Left cardiac atrium (tissue), 4 donors: ENCODE data around the gene ABCA5. TPM values are rescaled to one million over a fixed set of nuclear protein-coding genes. Genes with fewer than 3 reads are reported as not detected.

Experiments
- ATAC-seq, 2 donors: fragments of 200-7000 bp; cut with Tn5 transposase; one replicate each; pipeline ENCODE4 v1.9.1; 2020; ENCODE audit warnings: mild to moderate bottlenecking in 2 of 2, moderate library complexity in 2 of 2
- DNase-seq: peaks from one replicate; pipeline ENCODE4 v3.0.0-alpha.2; 2020
- intact Hi-C, 2 donors: fragments of 100-400 bp; cut with DNase I; formaldehyde crosslinking; loops; one replicate each; pipeline versions ENCODE4 v1.14.1 to v1.15.1; 2022 to 2023
- long read RNA-seq: library from polyadenylated mRNA; unstranded; transcript quantifications from one replicate; pipeline ENCODE4 v2.0.0, GENCODE V29; 2021
- total RNA-seq, 2 donors: library from RNA; stranded (reverse); fragmentation: NEBNext Ultra II Directional; extraction: Animal tissue kit (Norgen Biotek cat#: 25700); gene quantifications; one replicate each; pipeline ENCODE4 v1.2.1, GENCODE V29; 2021
- donor health status: DM: no; HTN: yes; CAD: no.
- donor health status: DM: no; HTN: yes; CAD: no; lungs with severe emphysema.
- donor health status: DM: yes; HTN: yes; CAD: no.
- donor health status: Dilated cardiomyopathy.

The ABCA5 gene, protein sequence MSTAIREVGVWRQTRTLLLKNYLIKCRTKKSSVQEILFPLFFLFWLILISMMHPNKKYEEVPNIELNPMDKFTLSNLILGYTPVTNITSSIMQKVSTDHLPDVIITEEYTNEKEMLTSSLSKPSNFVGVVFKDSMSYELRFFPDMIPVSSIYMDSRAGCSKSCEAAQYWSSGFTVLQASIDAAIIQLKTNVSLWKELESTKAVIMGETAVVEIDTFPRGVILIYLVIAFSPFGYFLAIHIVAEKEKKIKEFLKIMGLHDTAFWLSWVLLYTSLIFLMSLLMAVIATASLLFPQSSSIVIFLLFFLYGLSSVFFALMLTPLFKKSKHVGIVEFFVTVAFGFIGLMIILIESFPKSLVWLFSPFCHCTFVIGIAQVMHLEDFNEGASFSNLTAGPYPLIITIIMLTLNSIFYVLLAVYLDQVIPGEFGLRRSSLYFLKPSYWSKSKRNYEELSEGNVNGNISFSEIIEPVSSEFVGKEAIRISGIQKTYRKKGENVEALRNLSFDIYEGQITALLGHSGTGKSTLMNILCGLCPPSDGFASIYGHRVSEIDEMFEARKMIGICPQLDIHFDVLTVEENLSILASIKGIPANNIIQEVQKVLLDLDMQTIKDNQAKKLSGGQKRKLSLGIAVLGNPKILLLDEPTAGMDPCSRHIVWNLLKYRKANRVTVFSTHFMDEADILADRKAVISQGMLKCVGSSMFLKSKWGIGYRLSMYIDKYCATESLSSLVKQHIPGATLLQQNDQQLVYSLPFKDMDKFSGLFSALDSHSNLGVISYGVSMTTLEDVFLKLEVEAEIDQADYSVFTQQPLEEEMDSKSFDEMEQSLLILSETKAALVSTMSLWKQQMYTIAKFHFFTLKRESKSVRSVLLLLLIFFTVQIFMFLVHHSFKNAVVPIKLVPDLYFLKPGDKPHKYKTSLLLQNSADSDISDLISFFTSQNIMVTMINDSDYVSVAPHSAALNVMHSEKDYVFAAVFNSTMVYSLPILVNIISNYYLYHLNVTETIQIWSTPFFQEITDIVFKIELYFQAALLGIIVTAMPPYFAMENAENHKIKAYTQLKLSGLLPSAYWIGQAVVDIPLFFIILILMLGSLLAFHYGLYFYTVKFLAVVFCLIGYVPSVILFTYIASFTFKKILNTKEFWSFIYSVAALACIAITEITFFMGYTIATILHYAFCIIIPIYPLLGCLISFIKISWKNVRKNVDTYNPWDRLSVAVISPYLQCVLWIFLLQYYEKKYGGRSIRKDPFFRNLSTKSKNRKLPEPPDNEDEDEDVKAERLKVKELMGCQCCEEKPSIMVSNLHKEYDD (N-terminal part only)
- total RNA-seq, result 10 to 100 TPM; 17.8 to 20.7 TPM
- long read RNA-seq, partial matches to known transcripts, result 0 of 1 reads
- long read RNA-seq, other reads (novel, unspliced or antisense), result 0 of 1 reads

DNA sequence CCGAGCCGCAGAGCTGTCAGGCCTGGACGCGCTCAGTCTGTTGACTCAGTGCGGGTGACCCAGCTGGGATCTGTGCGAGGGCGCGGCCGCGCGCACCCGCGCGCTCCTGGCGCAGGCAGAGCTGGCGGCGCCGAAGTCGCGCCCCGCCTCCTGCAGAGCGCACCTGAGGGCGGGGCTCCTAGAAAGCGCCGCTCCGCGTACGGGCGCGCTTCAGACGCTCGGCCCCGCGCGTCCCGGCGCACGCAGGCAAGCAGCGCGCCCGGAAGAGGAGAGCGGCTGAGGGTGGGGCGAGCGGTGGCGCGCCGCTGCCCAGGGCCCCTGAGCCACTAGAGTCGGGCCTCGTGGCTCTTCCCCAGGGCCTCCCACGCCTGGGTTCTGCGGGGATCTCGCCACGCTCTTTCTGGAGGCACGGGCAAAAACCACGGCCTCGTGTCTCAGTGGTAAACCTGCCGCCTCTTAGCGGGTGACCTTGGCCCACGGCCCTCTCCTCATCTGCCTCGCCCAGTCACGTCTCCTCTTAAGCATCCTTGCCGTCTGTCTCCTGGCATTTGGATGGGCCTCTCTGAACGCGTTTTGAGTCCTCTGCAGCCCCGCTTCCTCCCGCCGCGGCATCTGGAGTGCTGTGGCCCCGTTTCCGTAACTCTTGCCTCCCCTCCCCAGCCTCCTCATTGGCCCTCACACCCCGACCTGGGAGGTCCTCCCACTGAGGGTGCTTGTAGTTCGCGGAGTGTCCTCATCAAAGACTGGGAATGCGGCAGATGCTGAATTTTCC is at the start of gene ABCA5:
Gene ABCA5 (minus strand): TSS at position 74 of the 772 bp plus-strand sequence. CDS start 12,718 bp downstream, outside the sequence.
- ATAC-seq (peak; percentile 98), DNase-seq (peak; percentile 83)
- intact Hi-C loops, result loop anchor here in 1 of 2 donors (5.0 kb wide), 1 partner anchor 195 kb away; no protein-coding TSS in a partner anchor

GRCh38 chr17:69375229-69375628 is 48.3 kb upstream of the ABCA5 start:
- intact Hi-C loops, result no loop called here

DNA sequence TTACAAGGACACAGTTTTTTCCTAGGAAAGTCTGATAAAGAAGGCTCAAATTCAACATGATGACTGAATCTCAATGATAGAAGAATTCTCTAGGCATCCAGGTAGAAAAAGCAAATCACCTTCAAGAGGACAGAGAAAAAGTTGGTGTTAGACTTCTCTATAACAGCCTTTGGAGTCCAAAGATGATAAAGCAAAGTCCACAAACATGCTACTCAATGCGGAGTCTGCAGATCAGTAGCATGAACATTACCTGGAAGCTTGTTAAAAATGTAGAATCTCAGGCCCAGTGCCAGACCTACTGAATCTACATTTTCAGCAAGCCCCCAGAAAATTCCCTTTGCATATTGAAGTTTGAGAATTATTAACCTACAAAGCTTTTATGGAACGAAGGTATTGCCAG is 46.1 kb upstream of the ABCA5 start:
- ATAC-seq (no peak), DNase-seq (no peak)
- intact Hi-C loops, result no loop called here

More at GRCh38 chr17:69375229-69375628, 48.3 kb upstream of the ABCA5 start:
- DNase-seq (no peak), ATAC-seq (no peak)

DNA sequence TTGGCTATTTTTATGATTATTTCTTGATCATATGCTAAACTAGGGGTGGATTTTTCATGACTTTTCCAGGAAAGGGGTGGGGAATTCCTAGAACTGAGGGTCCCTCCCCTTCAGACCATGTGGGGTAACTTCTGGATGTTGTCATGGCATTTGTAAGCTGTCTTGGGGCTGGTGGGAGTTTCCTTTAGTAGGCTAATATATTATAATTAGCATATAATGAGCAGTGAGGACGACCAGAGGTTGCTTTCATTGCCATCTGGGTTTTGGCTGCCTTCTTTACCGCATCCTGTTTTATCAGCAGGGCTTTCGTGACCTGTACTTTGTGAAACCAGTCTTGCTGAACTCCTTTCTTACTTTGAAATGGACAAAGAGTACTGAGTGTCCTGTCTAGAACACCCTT is 40.4 kb upstream of the ABCA5 start:
- intact Hi-C loops, result no loop called here
- no peak for ATAC-seq

GRCh38 chr17:69363488-69364210 is 36.7 kb upstream of the ABCA5 start:
- DNase-seq (no peak), ATAC-seq (no peak)
- intact Hi-C loops, result no loop called here

More for the DNA sequence above, 40.4 kb upstream of the ABCA5 start:
- DNase-seq, result no peak

DNA sequence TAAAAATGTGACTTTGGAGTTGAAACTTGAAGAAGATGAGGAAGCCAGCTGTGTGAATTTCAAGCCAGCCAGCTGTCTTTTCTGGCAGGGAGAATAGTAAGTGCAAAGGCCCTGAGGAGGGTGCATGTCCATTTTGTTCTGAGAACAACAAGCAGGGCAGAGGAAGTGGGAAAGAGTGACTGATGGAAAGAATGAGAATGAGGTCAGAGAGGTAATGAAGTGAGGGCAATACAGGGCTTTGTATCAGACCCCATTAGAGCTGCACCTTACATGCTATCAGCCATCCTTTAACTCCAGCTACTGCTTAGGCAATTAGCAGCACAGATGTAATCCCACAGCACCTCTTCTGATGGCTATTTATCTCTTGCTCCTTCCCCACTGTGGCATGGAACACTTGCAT is 34.2 kb upstream of the ABCA5 start:
- intact Hi-C loops, result no loop called here
- no peak for DNase-seq
- ATAC-seq, result no peak

DNA sequence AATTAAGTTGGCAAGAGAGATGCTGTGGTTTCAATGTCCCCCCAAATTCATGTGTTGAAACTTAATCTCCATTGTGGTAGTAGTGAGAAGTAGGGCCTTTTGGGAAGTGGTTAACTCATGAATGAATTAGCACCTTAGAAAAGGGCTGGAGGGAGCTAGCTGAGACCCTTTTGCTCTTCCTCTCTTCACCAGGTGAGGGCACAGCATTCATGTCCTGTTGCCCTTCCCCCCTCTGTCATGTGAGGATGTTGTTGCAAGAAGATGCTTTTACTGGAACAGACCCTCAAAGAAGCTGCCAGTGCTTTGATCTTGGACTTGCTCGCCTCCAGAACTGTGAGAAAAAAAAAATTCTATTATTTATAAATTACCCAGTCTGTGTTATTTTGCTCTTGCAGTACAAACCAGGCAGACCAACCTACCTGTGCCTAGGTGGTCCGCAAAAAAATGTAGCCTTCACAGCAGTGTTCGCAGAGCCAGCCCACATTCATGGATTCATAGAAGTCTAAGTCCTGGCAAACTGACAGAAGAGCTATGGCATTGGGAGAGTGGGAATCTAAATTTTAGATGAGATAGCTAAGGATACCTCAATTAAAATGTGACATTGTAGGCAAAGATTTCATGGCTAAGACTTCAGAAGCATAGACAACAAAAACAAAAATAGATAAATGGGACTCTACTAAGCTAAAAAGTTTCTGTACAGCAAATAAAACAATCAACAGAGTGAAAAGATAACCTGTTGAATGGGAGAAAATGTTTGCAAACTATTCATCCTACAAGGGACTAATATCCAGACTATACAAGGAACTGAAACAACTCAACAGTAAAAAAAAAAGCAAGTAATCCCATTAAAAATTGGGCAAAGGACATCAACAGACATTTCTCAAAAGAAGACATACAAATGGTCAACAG is 32.0 kb upstream of the ABCA5 start:
- ATAC-seq, result no peak
- intact Hi-C loops, result no loop called here
- DNase-seq, result no peak

- no peak for DNase-seq
- intact Hi-C loops, result no loop called here
- no peak for ATAC-seq
Observed at GRCh38 chr17:69357701-69358100, 30.8 kb upstream of the ABCA5 start.

DNA sequence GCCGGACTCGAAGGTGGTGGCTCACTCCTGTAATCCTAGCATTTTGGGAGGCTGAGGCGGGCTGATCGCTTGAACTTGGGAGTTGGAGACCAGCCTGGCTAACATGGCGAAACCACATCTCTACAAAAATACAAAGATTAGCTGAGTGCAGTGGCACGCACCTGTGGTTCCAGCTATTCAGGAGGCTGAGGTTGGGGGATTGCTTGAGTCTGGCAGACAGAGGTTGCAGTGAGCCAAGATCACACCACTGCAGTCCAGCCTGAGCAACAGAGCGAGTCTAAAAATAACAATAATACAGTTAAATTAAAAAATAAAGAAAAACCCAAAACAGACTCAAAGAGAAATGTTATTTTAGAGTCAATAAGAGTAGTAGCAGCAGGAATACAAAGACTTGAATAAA is 29.7 kb upstream of the ABCA5 start:
- DNase-seq, result no peak
- intact Hi-C loops, result no loop called here
- ATAC-seq, result no peak

GRCh38 chr17:69350911-69351310 is 24.0 kb upstream of the ABCA5 start:
- intact Hi-C loops, result no loop called here
- DNase-seq (no peak), ATAC-seq (no peak)

DNA sequence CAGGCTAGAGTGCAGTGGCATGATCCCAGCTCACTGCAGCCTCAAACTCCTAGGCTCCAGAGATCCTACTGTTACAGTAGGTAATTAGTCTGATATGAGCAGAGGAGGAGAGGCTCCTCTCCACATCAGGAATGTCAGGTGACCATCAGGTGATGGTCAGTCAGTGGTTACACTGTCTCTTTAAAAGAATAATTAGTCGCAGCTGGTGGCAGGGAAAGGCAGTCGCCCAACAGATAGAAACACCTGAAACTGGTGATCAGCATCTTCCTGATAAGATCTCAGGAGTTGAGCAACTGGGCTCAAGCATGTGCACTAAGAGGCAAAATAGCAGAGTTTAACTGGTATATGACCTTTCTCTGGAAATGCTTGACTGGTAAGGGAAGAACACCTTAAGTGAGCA is 21.5 kb upstream of the ABCA5 start:
- intact Hi-C loops, result no loop called here
- ATAC-seq (no peak), DNase-seq (no peak)

DNA sequence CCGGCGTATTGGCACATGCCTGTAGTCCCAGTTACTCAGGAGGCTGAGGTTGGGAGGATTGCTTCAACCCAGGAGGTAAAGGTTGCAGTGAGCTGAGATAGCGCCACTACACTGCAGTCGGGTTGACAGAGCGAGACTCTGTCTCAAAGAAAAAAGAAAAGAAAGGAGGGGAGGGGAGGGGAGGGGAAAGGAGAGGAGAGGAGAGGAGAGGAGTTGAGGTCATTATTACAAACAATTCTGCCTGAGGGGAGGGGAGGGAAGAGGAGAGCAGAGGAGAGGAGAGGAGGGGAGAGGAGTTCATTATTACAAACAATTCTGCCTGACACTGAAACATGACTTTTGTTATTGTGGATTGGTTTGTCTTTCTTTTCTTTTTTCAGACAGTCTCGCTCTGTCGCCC is 19.8 kb upstream of the ABCA5 start:
- no peak for DNase-seq
- intact Hi-C loops, result no loop called here
- ATAC-seq, result no peak

- intact Hi-C loops, result no loop called here
Observed at GRCh38 chr17:69344939-69345338, 18.0 kb upstream of the ABCA5 start.

GRCh38 chr17:69342896-69343644 is 16.1 kb upstream of the ABCA5 start:
- no peak for DNase-seq
- intact Hi-C loops, result no loop called here
- ATAC-seq, result peak in 1 of 2 donors; percentile 14

More at GRCh38 chr17:69344939-69345338, 18.0 kb upstream of the ABCA5 start:
- DNase-seq (no peak), ATAC-seq (no peak)

DNA sequence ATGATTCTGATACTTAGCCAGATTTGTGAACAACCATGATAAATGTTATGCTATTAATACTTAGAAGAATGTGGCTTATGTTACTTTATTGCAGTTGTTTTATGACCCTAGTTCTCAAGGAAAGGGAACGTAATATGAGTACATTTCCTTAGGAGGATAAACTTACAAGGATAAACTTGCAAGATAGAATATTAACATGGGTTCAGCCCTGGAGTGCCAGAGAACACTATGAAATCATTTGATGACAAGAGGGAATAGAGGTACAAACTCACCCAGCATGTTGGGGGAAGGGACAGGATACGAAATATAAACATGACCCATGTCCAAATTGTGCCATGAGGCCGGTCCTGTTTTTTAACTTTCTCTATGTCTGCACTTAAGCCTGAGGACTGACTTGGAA is 13.0 kb upstream of the ABCA5 start:
- DNase-seq (no peak), ATAC-seq (no peak)
- intact Hi-C loops, result no loop called here

DNA sequence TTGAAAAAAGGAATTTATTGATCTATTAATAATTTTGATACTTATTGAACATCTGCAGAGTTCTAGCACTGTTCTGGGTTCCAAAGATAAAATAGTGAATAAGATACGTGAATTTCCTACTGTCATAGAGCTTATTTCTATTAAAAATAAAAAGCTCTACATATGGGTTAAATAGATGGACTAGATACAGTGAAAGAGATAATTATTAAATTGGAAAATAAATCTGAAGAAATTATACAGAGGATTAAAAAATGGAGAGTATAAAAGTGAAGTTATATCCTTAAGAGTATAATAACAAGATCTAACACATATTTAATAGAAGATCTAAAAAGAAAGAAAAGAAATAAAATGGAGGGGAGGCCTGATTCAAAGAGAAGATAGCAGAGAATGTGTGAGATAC is 10.1 kb upstream of the ABCA5 start:
- no peak for ATAC-seq
- intact Hi-C loops, result no loop called here

More for the DNA sequence above, 10.1 kb upstream of the ABCA5 start:
- DNase-seq, result no peak
